Effector memory CD4-positive, alpha-beta T cell (primary cell): ENCODE measurements around the gene AACS.

Experiments
- DNase-seq, 3 donors: peaks; one replicate each; pipeline ENCODE4 v3.0.0-alpha.2; 2020
- H3K27ac ChIP-seq: 2 replicates; pipeline ENCODE4 v1.7.0; 2013; ENCODE audit warnings: mild to moderate bottlenecking, low read length, moderate library complexity; ENCODE audit not compliant: insufficient read depth, poor library complexity, severe bottlenecking
- H3K27me3 ChIP-seq: replicated peaks from 2 replicates; pipeline ENCODE4 v1.7.0; 2013; ENCODE audit warnings: mild to moderate bottlenecking, low read length; ENCODE audit not compliant: insufficient read depth, control insufficient read depth, poor library complexity, severe bottlenecking
- H3K36me3 ChIP-seq: 2 replicates; pipeline ENCODE4 v1.7.0; 2013; ENCODE audit warnings: mild to moderate bottlenecking, low read length, moderate library complexity; ENCODE audit not compliant: control insufficient read depth, insufficient read depth
- H3K4me1 ChIP-seq: 2 replicates; pipeline ENCODE4 v1.7.0; 2013; ENCODE audit warnings: low read length, mild to moderate bottlenecking; ENCODE audit not compliant: control insufficient read depth, insufficient read depth, poor library complexity, severe bottlenecking
- H3K4me3 ChIP-seq: 2 replicates; pipeline ENCODE4 v1.7.0; 2013; ENCODE audit warnings: low read length, low read depth, mild to moderate bottlenecking; ENCODE audit not compliant: insufficient read depth, poor library complexity, severe bottlenecking
- H3K9me3 ChIP-seq: 2 replicates; pipeline ENCODE4 v1.7.0; 2013; ENCODE audit warnings: mild to moderate bottlenecking, low read length, moderate library complexity; ENCODE audit not compliant: control insufficient read depth
- total RNA-seq, 3 donors: gene quantifications; one replicate each; lab custom pipeline; 2026; lab: John Stamatoyannopoulos, UW

AACS gene, protein sequence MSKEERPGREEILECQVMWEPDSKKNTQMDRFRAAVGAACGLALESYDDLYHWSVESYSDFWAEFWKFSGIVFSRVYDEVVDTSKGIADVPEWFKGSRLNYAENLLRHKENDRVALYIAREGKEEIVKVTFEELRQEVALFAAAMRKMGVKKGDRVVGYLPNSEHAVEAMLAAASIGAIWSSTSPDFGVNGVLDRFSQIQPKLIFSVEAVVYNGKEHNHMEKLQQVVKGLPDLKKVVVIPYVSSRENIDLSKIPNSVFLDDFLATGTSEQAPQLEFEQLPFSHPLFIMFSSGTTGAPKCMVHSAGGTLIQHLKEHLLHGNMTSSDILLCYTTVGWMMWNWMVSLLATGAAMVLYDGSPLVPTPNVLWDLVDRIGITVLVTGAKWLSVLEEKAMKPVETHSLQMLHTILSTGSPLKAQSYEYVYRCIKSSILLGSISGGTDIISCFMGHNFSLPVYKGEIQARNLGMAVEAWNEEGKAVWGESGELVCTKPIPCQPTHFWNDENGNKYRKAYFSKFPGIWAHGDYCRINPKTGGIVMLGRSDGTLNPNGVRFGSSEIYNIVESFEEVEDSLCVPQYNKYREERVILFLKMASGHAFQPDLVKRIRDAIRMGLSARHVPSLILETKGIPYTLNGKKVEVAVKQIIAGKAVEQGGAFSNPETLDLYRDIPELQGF
- 12.8 to 15.9 (median 14.7) reads per million in 3 donors for total RNA-seq

DNA sequence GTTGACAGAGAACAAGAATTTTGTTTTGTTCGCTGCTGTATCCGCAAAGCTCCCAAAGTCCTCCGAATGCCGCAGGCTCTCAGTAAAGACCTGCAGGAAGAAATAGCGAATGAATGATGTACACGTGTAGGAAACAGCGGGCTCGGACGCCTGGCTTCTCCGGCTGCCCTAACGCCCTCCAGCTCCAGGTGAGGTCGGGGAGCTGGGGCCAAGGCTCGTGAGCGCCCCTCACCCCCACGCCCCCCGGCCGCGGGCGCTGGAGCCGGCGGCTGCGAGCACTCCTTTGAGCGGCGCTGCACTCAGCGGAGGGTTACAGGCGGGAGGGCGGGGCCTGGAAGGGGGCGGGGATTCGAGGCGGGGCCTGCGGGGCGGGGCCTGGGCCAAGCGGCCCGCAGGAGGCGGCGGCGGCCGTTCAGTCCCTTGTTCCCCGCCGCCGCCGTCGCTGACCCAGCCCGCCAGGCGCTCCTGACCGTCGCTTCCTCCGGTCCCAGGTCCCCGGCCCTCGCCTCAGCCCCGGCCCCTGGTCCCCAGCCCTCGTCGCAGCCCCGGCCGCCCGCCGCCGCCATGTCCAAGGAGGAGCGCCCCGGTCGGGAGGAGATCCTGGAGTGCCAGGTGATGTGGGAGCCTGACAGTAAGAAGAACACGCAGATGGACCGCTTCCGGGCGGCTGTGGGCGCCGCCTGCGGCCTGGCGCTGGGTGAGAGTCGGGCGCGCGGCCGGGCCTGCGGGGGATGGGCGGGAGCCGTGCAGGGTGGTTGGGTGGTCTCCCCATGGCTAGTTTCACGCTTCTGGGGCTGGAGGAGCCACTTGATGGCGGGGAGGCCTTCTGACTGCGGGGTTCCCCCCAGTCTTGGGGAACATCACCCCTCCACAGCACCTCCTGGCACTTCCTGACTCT, at the start of gene AACS:
Gene AACS (plus strand): TSS at position 415 of the 898 bp plus-strand sequence. CDS start 150 bp downstream, at position 565.
- Histone ChIP-seq H3K27me3 (no peaks in the 10 kb centered on the region), H3K9me3 (no peaks in the 10 kb centered on the region), H3K27ac (peak within 1 kb of the TSS; percentile 57), H3K4me3 (peak within 1 kb of the TSS; percentile 84), H3K36me3 (no peaks in the 10 kb centered on the region), H3K4me1 (peaks cover 10% of the 10 kb centered on the region)
- peak; percentile 61 to 66 (median 62) for DNase-seq

DNA sequence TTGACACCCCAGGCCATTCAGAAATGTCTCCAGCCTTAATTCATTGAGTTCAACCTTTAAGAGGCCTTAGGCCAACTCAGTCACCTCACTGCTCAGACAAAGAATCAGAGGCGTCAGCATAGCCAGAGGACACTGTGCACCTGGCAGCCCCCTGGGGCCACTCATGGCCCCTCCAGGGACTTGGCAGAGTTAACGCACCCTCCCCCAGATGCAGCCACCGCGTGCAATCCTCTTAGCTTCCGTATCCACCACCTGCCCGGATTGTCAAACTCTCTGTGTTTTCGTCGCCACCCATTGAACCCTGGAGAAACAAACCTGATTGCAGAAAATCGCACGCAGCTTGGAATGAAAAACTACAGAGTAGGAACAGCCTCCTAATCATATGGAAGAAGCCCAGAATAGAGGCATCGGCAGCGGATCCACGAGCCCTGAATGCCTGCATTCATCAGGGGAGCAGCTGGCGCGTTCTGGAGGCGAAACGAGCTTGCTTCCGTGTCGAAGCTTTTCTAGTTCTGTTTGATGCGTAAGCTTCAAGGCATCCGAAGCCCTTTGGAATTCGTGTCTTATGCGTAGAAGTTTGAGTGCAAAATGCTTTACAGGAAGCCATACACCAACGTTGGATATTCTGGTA, 49.4 kb upstream of the AACS start:
- Histone ChIP-seq H3K4me3 (no peak overlapping the region), H3K9me3 (no peaks in the 10 kb centered on the region), H3K4me1 (no peaks in the 10 kb centered on the region), H3K36me3 (peaks cover 5% of the 10 kb centered on the region), H3K27ac (no peak overlapping the region), H3K27me3 (no peaks in the 10 kb centered on the region)
- DNase-seq, result no peak

DNA sequence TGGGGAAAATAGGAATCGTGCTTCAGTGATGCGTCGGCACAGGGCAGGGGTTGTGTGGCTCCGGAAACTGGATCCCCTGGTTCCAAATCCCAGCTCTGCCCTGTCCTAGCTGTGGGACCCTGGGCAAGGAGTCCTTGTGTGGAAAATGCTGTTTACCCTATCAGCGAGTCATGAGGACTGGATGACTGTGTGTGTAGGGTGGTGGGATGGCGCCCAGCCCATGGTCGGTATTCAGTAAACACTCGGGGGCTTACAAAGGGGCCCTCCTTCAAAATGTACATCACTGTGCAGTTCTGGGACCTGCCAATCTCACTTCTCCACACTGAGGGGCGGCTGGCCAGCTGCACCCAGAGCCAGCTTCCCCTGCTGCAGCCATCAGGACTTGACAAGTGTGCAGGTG, 47.4 kb upstream of the AACS start:
- Histone ChIP-seq H3K4me3 (no peak overlapping the region), H3K27me3 (no peaks in the 10 kb centered on the region), H3K9me3 (no peaks in the 10 kb centered on the region), H3K36me3 (peaks cover 5% of the 10 kb centered on the region), H3K4me1 (no peaks in the 10 kb centered on the region), H3K27ac (no peak overlapping the region)
- DNase-seq, result no peak

DNA sequence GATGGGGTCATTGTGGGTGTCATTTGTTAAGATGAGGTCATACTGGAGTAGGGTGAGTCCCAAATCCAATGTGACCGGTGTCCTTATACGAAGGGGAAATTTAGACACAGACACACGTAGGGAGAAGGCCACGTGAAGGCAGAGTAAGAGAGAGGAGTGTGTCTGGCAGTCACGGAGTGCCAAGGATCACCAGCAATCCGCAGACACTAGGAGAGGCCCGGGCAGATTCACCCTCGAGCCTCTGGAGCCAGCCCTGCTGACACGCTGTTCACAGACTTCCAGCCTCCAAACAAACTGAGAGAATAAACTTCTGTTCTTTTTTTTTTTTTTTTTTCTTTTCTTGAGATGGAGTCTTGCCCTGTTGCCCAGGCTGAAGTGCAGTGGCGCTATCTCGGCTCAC, 46.9 kb upstream of the AACS start:
- DNase-seq, result no peak
- Histone ChIP-seq H3K4me1 (no peaks in the 10 kb centered on the region), H3K27me3 (no peaks in the 10 kb centered on the region), H3K36me3 (peaks cover 8% of the 10 kb centered on the region), H3K4me3 (no peak overlapping the region), H3K9me3 (no peaks in the 10 kb centered on the region), H3K27ac (no peak overlapping the region)

DNA sequence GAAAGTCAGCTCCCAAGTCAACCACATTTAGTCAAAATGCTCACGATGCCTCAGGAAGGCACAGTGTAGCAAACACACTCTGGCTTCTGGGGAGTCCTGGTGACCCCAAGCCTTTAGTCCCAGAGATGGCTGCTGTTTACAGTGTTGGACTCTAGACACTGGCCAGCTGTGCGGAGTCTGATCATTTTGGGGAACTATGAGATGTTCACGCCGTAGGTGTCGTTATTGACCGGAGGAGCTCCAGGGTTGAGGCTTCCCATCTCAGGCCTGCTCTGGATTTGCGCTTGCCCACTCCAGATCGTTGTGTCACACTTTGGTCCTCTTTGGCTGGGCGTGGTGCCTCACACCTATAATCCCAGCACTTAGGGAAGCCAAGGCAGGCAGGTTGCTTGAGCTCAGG, 44.1 kb upstream of the AACS start:
- H3K4me3 ChIP-seq, result no peak overlapping the region
- no peak for DNase-seq
- H3K27me3 ChIP-seq, result no peaks in the 10 kb centered on the region
- H3K4me1 ChIP-seq, result no peaks in the 10 kb centered on the region
- no peak overlapping the region for H3K27ac ChIP-seq
- H3K9me3 ChIP-seq, result no peaks in the 10 kb centered on the region
- peaks cover 5% of the 10 kb centered on the region for H3K36me3 ChIP-seq

DNA sequence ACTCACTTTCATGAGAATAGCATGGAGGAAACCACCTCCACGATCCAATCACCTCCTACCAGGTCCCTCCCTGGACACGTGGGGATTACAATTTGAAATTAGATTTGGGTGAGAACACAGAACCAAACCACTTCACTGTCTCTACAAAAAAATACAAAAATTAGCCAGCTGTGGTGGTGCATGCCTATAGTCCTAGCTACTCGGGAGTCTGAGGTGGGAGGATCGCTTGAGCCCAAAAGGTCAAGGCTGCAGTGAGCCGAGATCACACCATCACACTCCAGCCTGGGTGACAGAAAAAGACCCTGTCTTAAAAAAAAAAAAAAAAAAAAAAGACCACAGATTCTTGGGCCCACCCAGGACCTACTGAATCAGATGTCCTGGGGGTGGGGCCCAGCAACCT, 43.5 kb upstream of the AACS start:
- Histone ChIP-seq H3K27ac (no peak overlapping the region), H3K9me3 (no peaks in the 10 kb centered on the region), H3K4me1 (no peaks in the 10 kb centered on the region), H3K27me3 (no peaks in the 10 kb centered on the region), H3K4me3 (no peak overlapping the region), H3K36me3 (peaks cover 5% of the 10 kb centered on the region)
- no peak for DNase-seq

DNA sequence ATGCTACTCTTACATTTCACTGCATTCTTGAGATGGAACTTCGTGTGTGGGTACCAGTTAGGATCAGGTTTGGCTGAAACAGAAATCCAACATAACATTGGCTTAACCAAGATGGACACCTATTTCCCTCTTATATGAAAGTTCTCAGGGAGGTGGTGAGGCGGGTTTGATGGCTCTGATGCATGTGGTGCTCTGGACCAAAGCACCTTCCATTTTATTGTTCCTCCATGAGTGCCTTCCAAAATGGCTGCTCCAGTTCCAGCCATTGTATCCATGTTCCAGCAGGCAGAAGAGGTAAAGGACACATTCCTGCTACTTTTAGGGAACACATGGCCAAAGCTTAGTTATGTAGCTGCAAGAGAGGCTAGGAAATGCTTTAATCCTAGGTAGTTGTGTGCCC, 42.2 kb upstream of the AACS start:
- H3K4me3 ChIP-seq, result no peak overlapping the region
- H3K4me1 ChIP-seq, result no peaks in the 10 kb centered on the region
- no peaks in the 10 kb centered on the region for H3K27me3 ChIP-seq
- H3K36me3 ChIP-seq, result peaks cover 5% of the 10 kb centered on the region
- no peak for DNase-seq
- no peaks in the 10 kb centered on the region for H3K9me3 ChIP-seq
- H3K27ac ChIP-seq, result no peak overlapping the region

DNA sequence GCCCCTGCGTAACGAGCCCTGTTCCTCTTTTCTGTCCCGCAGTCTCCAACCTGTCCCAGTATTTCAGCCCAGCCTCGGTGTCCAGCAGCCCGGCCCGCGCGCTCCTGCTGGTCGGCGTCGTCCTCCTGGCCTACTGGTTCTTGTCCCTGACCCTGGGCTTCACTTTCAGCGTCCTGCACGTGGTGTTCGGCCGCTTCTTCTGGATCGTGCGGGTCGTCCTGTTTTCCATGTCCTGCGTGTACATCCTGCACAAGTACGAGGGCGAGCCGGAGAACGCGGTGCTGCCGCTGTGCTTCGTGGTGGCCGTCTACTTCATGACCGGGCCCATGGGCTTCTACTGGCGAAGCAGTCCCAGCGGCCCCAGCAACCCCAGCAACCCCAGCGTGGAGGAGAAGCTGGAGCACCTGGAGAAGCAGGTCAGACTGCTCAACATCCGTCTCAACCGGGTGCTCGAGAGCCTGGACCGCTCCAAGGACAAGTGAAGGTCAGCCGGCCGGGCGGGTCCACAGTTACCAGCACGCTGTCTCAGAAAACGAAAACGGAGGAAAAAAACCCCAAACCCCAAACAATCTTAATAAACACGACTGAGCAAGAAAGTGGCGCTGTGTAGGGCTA, 40.2 kb upstream of the AACS start:
- Histone ChIP-seq H3K9me3 (no peaks in the 10 kb centered on the region), H3K36me3 (peaks cover 5% of the 10 kb centered on the region), H3K27me3 (no peaks in the 10 kb centered on the region), H3K27ac (no peak overlapping the region), H3K4me3 (no peak overlapping the region), H3K4me1 (no peaks in the 10 kb centered on the region)
- no peak for DNase-seq

DNA sequence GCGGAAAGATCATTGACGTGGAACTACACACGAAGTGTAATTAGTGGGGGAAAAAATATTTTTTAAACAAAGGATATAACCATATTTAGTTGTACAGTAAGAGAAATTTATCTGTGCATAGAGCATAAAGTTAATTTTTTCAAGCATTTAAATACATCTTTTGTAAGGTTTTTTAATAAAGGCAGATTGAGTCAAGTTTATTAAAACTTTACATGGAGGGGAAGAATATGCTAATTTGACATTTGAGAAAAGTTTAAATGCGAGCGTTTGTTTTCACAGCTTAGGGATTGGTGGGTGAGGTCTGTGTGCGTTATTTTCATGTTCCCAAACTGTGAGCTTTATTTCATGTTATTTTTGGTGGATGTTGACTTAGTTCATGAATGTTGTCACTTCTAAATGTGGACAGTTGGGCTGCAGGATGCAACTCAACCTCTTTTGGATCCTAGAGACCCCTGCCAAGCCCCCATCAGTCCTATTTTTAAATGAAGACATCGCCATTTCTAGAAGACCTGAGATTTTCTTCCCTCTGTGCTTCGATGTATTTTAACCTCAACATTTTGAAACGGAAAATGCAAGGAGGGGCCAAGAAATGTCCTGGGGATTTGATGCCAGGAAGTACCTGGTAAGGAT, 39.5 kb upstream of the AACS start:
- no peak overlapping the region for H3K27ac ChIP-seq
- peaks cover 5% of the 10 kb centered on the region for H3K36me3 ChIP-seq
- H3K9me3 ChIP-seq, result no peaks in the 10 kb centered on the region
- no peak for DNase-seq
- H3K27me3 ChIP-seq, result no peaks in the 10 kb centered on the region
- H3K4me1 ChIP-seq, result no peaks in the 10 kb centered on the region
- no peak overlapping the region for H3K4me3 ChIP-seq
